ENCODE results near the gene ABT1. TPM values are rescaled to one million over a fixed set of nuclear protein-coding genes. Genes with fewer than 3 reads are reported as not detected.

Gene ABT1
- total RNA-seq, 2 donors from 2014 or later = 15.7 to 19.7 TPM

- intact Hi-C loops (cut with DNase I) = loop anchor here (10.0 kb wide), 1 partner anchor 919 kb away; the partner anchor contains the start of gene ZNF184
- DNase-seq (ENCODE audit: low spot score) = no peak
- Histone ChIP-seq H3K4me1 (replicated peaks) (no peaks in the 10 kb centered on the region), H3K27me3 (replicated peaks; ENCODE audit: insufficient read depth) (no peaks in the 10 kb centered on the region), H3K27ac (no peak overlapping the region), H3K36me3 (no peaks in the 10 kb centered on the region), H3K9me3 (no peaks in the 10 kb centered on the region), H3K4me3 (no peak overlapping the region)
- TF ChIP-seq CTCF (IDR thresholded peaks at IDR 0.05) (no peak), POLR2A (IDR thresholded peaks at IDR 0.05) (no peak), POLR2AphosphoS5 (IDR thresholded peaks at IDR 0.05) (no peak)
- 54% methylated on average over 19 of the region's 19 CpGs for WGBS
Observed at GRCh38 chr6:26555505-26556262, 41.1 kb upstream of the ABT1 start.

- no peaks in the 10 kb centered on the region for H3K4me1 ChIP-seq (replicated peaks)
- no peak for TF ChIP-seq POLR2A (IDR thresholded peaks at IDR 0.05)
- no peak for TF ChIP-seq POLR2AphosphoS5 (IDR thresholded peaks at IDR 0.05)
- no peak for TF ChIP-seq CTCF (IDR thresholded peaks at IDR 0.05)
- intact Hi-C loops (cut with DNase I) = loop anchor here (10.0 kb wide), 1 partner anchor 918 kb away; the partner anchor contains the start of gene ZNF184
- no peaks in the 10 kb centered on the region for H3K36me3 ChIP-seq
- no peak for DNase-seq (ENCODE audit: low spot score)
- WGBS = 43% methylated on average over 16 of the region's 16 CpGs
- no peaks in the 10 kb centered on the region for H3K9me3 ChIP-seq
- H3K27ac ChIP-seq = no peak overlapping the region
- H3K4me3 ChIP-seq = no peak overlapping the region
- H3K27me3 ChIP-seq (replicated peaks; ENCODE audit: insufficient read depth) = no peaks in the 10 kb centered on the region
Observed at GRCh38 chr6:26556263-26557070, 40.3 kb upstream of the ABT1 start.

GRCh38 chr6:26561533-26562466 is 35.0 kb upstream of the ABT1 start:
- DNase-seq (ENCODE audit: low spot score) = no peak
- Histone ChIP-seq H3K27me3 (replicated peaks; ENCODE audit: insufficient read depth) (no peaks in the 10 kb centered on the region), H3K4me3 (no peak overlapping the region), H3K9me3 (no peaks in the 10 kb centered on the region), H3K4me1 (replicated peaks) (no peaks in the 10 kb centered on the region), H3K27ac (no peak overlapping the region), H3K36me3 (no peaks in the 10 kb centered on the region)
- WGBS = 88% methylated on average over 17 of the region's 17 CpGs
- no peak for TF ChIP-seq POLR2A (IDR thresholded peaks at IDR 0.05)
- no peak for TF ChIP-seq CTCF (IDR thresholded peaks at IDR 0.05)
- TF ChIP-seq POLR2AphosphoS5 (IDR thresholded peaks at IDR 0.05) = no peak
- intact Hi-C loops (cut with DNase I) = no loop called here

GRCh38 chr6:26563488-26563887 is 33.3 kb upstream of the ABT1 start:
- 84% methylated on average over 6 of the region's 6 CpGs for WGBS
- H3K27me3 ChIP-seq (replicated peaks; ENCODE audit: insufficient read depth) = no peaks in the 10 kb centered on the region
- H3K4me1 ChIP-seq (replicated peaks) = no peaks in the 10 kb centered on the region
- intact Hi-C loops (cut with DNase I) = no loop called here
- TF ChIP-seq POLR2A (IDR thresholded peaks at IDR 0.05) (no peak), CTCF (IDR thresholded peaks at IDR 0.05) (no peak), POLR2AphosphoS5 (IDR thresholded peaks at IDR 0.05) (no peak)
- DNase-seq (ENCODE audit: low spot score) = no peak
- no peaks in the 10 kb centered on the region for H3K9me3 ChIP-seq
- no peak overlapping the region for H3K4me3 ChIP-seq
- no peaks in the 10 kb centered on the region for H3K36me3 ChIP-seq
- no peak overlapping the region for H3K27ac ChIP-seq

All from prostate gland (tissue), 2 donors.